Small intestine (tissue), 7 donors: ENCODE results near the gene PIK3R6. TPM values are rescaled to one million over a fixed set of nuclear protein-coding genes. Genes with fewer than 3 reads are reported as not detected.

Experiments
- DNase-seq, 2 donors: peaks; one replicate each; pipeline versions ENCODE4 v3.0.0 to v3.0.0-alpha.2; 2013
- FAIRE-seq: peaks from 2 replicates; lab custom pipeline; 2012; peaks lifted over from hg19 to GRCh38; lab: Jason Lieb, UNC
- H3K27ac ChIP-seq, 3 donors: one replicate each; pipeline ENCODE4 v1.5.1; 2013; ENCODE audit warnings: low read length in 2 of 3, mild to moderate bottlenecking in 2 of 3, control low read depth in 1 of 3, inconsistent platforms in 1 of 3, low read depth in 1 of 3, moderate library complexity in 1 of 3
- H3K27me3 ChIP-seq, 3 donors: one replicate each; pipeline ENCODE4 v1.6.1; 2013; ENCODE audit warnings: low read length in 3 of 3, inconsistent platforms in 1 of 3; ENCODE audit not compliant: control insufficient read depth in 3 of 3, insufficient read depth in 3 of 3
- H3K36me3 ChIP-seq, 3 donors: one replicate each; pipeline ENCODE4 v1.6.1; 2013; ENCODE audit warnings: low read length in 3 of 3, inconsistent platforms in 1 of 3, low read depth in 1 of 3, mild to moderate bottlenecking in 1 of 3, moderate library complexity in 1 of 3; ENCODE audit not compliant: control insufficient read depth in 3 of 3, insufficient read depth in 2 of 3
- H3K4me1 ChIP-seq, 3 donors: one replicate each; pipeline ENCODE4 v1.6.1; 2013; ENCODE audit warnings: low read length in 2 of 3, inconsistent platforms in 1 of 3, low read depth in 1 of 3, mild to moderate bottlenecking in 1 of 3, moderate library complexity in 1 of 3; ENCODE audit not compliant: control insufficient read depth in 3 of 3, insufficient read depth in 2 of 3
- H3K4me3 ChIP-seq, 3 donors: one replicate each; pipeline ENCODE4 v1.5.1; 2013; ENCODE audit warnings: low read length in 3 of 3, control low read depth in 1 of 3, inconsistent platforms in 1 of 3, low read depth in 1 of 3, mild to moderate bottlenecking in 1 of 3, moderate library complexity in 1 of 3
- H3K9me3 ChIP-seq, 2 donors: one replicate each; pipeline ENCODE4 v1.6.1; 2013; ENCODE audit warnings: low read depth in 1 of 2, low read length in 1 of 2; ENCODE audit not compliant: control insufficient read depth in 2 of 2, insufficient read depth in 1 of 2
- WGBS, 3 donors: extraction: QIAGEN DNeasy Blood & Tissue Kit; methylation state at CpG; one replicate each; pipeline ENCODE4 v1.1.7; 2013; 5-methylcytosine and 5-hydroxymethylcytosine counted together
- polyA plus RNA-seq, 4 donors: library from polyadenylated mRNA; stranded (reverse) in 3 of 4; unstranded in 1 of 4; fragments of 200-250 nt in 3 of 4; fragments of 120-200 nt in 1 of 4; gene quantifications; one replicate each; pipeline versions ENCODE4 v1.2.1 to v1.2.3, GENCODE V29; 2013
- donor health status: healthy with polysubstance abuse.
- donor health status: control.
- donor health status: control.
- donor health status: Bipolar disorder and iron deficiency.
- donor health status: healthy.

The PIK3R6 gene
- polyA plus RNA-seq, 4 donors = 0.25 to 1.9 (median 0.54) TPM; not detected in 1

GRCh38 chr17:8794636-8795035 lies 72.8 kb downstream of the PIK3R6 start:
- WGBS, 3 donors = 71 to 85% (median 74%) methylated on average over 7 of the region's 7 CpGs
- peaks cover 0 to 4% (median 0%) of the 10 kb centered on the region in 3 donors for H3K36me3 ChIP-seq
- H3K27ac ChIP-seq = no peak overlapping the region
- H3K4me1 ChIP-seq = peaks cover 0 to 11% (median 0%) of the 10 kb centered on the region in 3 donors
- DNase-seq = no peak
- H3K9me3 ChIP-seq = peaks cover 0 to 5% of the 10 kb centered on the region in 2 donors
- H3K27me3 ChIP-seq = no peaks in the 10 kb centered on the region
- no peak for FAIRE-seq
- H3K4me3 ChIP-seq = no peak overlapping the region

- Histone ChIP-seq H3K9me3 (peaks cover 0 to 5% of the 10 kb centered on the region in 2 donors), H3K4me1 (peaks cover 0 to 5% (median 0%) of the 10 kb centered on the region in 3 donors), H3K27ac (no peak overlapping the region), H3K4me3 (no peak overlapping the region), H3K27me3 (no peaks in the 10 kb centered on the region), H3K36me3 (peaks cover 0 to 4% (median 0%) of the 10 kb centered on the region in 3 donors)
- FAIRE-seq (no peak), DNase-seq (no peak)
- 57 to 82% (median 75%) methylated on average over 2 of the region's 2 CpGs for WGBS, 3 donors
Observed at GRCh38 chr17:8793649-8794048, 73.8 kb downstream of the PIK3R6 start.

- no peak overlapping the region for H3K4me3 ChIP-seq
- no peaks in the 10 kb centered on the region for H3K36me3 ChIP-seq
- H3K4me1 ChIP-seq = no peaks in the 10 kb centered on the region
- FAIRE-seq (no peak), DNase-seq (no peak)
- peaks cover 0 to 5% of the 10 kb centered on the region in 2 donors for H3K9me3 ChIP-seq
- H3K27me3 ChIP-seq = no peaks in the 10 kb centered on the region
- WGBS, 3 donors = 63 to 80% (median 79%) methylated on average over 6 of the region's 6 CpGs
- no peak overlapping the region for H3K27ac ChIP-seq
Observed at GRCh38 chr17:8792646-8793045, 74.8 kb downstream of the PIK3R6 start.

- H3K27me3 ChIP-seq = no peaks in the 10 kb centered on the region
- DNase-seq = no peak
- WGBS, 3 donors = 79 to 91% (median 90%) methylated on average over 2 of the region's 2 CpGs
- no peak for FAIRE-seq
- peaks cover 0 to 5% of the 10 kb centered on the region in 2 donors for H3K9me3 ChIP-seq
- no peaks in the 10 kb centered on the region for H3K36me3 ChIP-seq
- no peak overlapping the region for H3K4me3 ChIP-seq
- no peaks in the 10 kb centered on the region for H3K4me1 ChIP-seq
- H3K27ac ChIP-seq = no peak overlapping the region
Observed at GRCh38 chr17:8791910-8792270, 75.6 kb downstream of the PIK3R6 start.

GRCh38 chr17:8791248-8791909 lies 76.1 kb downstream of the PIK3R6 start:
- no peaks in the 10 kb centered on the region for H3K27me3 ChIP-seq
- DNase-seq (no peak), FAIRE-seq (no peak)

GRCh38 chr17:8789743-8790142 lies 77.7 kb downstream of the PIK3R6 start:
- DNase-seq = peak in 1 of 2 donors; percentile 24
- no peak overlapping the region for H3K4me3 ChIP-seq
- 62 to 74% (median 69%) methylated on average over 10 of the region's 10 CpGs for WGBS, 3 donors

More at GRCh38 chr17:8791248-8791909, 76.1 kb downstream of the PIK3R6 start:
- Histone ChIP-seq H3K4me1 (no peaks in the 10 kb centered on the region), H3K4me3 (no peak overlapping the region), H3K27ac (no peak overlapping the region), H3K9me3 (peaks cover 0 to 5% of the 10 kb centered on the region in 2 donors), H3K36me3 (no peaks in the 10 kb centered on the region)
- 81 to 85% (median 83%) methylated on average over 4 of the region's 4 CpGs for WGBS, 3 donors

GRCh38 chr17:8788998-8789397 lies 78.5 kb downstream of the PIK3R6 start:
- Histone ChIP-seq H3K4me3 (no peak overlapping the region), H3K36me3 (no peaks in the 10 kb centered on the region), H3K27ac (no peak overlapping the region), H3K4me1 (no peaks in the 10 kb centered on the region), H3K9me3 (peaks cover 0 to 5% of the 10 kb centered on the region in 2 donors), H3K27me3 (no peaks in the 10 kb centered on the region)
- DNase-seq (no peak), FAIRE-seq (no peak)
- WGBS, 3 donors = 80 to 96% (median 85%) methylated on average over 2 of the region's 2 CpGs

More at GRCh38 chr17:8789743-8790142, 77.7 kb downstream of the PIK3R6 start:
- Histone ChIP-seq H3K4me1 (no peaks in the 10 kb centered on the region), H3K36me3 (no peaks in the 10 kb centered on the region), H3K27ac (no peak overlapping the region), H3K9me3 (peaks cover 0 to 5% of the 10 kb centered on the region in 2 donors), H3K27me3 (no peaks in the 10 kb centered on the region)
- no peak for FAIRE-seq

GRCh38 chr17:8785547-8786413 lies 81.7 kb downstream of the PIK3R6 start:
- H3K9me3 ChIP-seq = no peaks in the 10 kb centered on the region
- DNase-seq (peak; percentile 60 to 76), FAIRE-seq (no peak)
- WGBS, 3 donors = 28 to 29% (median 29%) methylated on average over 19 of the region's 19 CpGs
- H3K4me3 ChIP-seq = no peak overlapping the region
- H3K27ac ChIP-seq = no peak overlapping the region
- no peaks in the 10 kb centered on the region for H3K27me3 ChIP-seq
- H3K4me1 ChIP-seq = no peaks in the 10 kb centered on the region
- no peaks in the 10 kb centered on the region for H3K36me3 ChIP-seq
